Heart right ventricle (tissue), 16 donors: Measurements from ENCODE around the gene TTLL4. TPM values are rescaled to one million over a fixed set of nuclear protein-coding genes. Genes with fewer than 3 reads are reported as not detected.

Experiments used
- ATAC-seq, 8 donors: fragments of 200-7000 bp; cut with Tn5 transposase; one replicate each; pipeline ENCODE4 v1.9.1; 2020; ENCODE audit warnings: mild to moderate bottlenecking in 8 of 8, moderate library complexity in 8 of 8, moderate number of reproducible peaks in 1 of 8
- DNase-seq, 2 donors: peaks; one replicate each; pipeline ENCODE4 v3.0.0-alpha.2; 2020
- H3K27ac ChIP-seq, 10 donors: fragments of 200-600 bp; sonication (generic) in 2 of 10; one replicate each; pipeline versions ENCODE4 v1.5.0 to v1.8.0; 2020 to 2022; ENCODE audit warnings: mild to moderate bottlenecking in 3 of 10
- H3K27me3 ChIP-seq, 7 donors: fragments of 200-600 bp; one replicate each; pipeline ENCODE4 v1.8.0; 2021 to 2022; ENCODE audit warnings: mild to moderate bottlenecking in 2 of 7
- H3K36me3 ChIP-seq, 9 donors: fragments of 200-600 bp; sonication (generic) in 1 of 9; one replicate each; pipeline versions ENCODE4 v1.5.0 to v1.8.0; 2020 to 2022; ENCODE audit warnings: mild to moderate bottlenecking in 2 of 9
- H3K4me1 ChIP-seq, 9 donors: fragments of 200-600 bp; sonication (generic) in 1 of 9; one replicate each; pipeline versions ENCODE4 v1.5.0 to v1.8.0; 2020 to 2022; ENCODE audit warnings: mild to moderate bottlenecking in 4 of 9
- H3K4me3 ChIP-seq, 10 donors: fragments of 200-600 bp; sonication (generic) in 2 of 10; one replicate each; pipeline versions ENCODE4 v1.5.0 to v1.8.0; 2020 to 2022; ENCODE audit warnings: mild to moderate bottlenecking in 7 of 10, moderate library complexity in 2 of 10
- H3K9me3 ChIP-seq, 11 donors: fragments of 200-600 bp in 10 of 11; sonication (generic) in 2 of 11; one replicate each; pipeline versions ENCODE4 v1.5.0 to v1.8.0; 2013 to 2022; ENCODE audit warnings: mild to moderate bottlenecking in 2 of 11, control low read depth in 1 of 11, moderate library complexity in 1 of 11
- WGBS, 2 donors: extraction: QIAGEN DNeasy Blood & Tissue Kit; methylation state at CpG; one replicate each; pipeline ENCODE4 v1.1.7; 2013; ENCODE audit warnings: inconsistent platforms in 1 of 2; 5-methylcytosine and 5-hydroxymethylcytosine counted together
- intact Hi-C, 10 donors: fragments of 100-400 bp; cut with DNase I; formaldehyde crosslinking; loops; one replicate each; pipeline versions ENCODE4 v1.11.1 to v1.14.2; 2022
- polyA plus RNA-seq, 2 donors: library from polyadenylated mRNA; stranded (reverse); fragments of 200-250 nt; gene quantifications; one replicate each; pipeline ENCODE4 v1.2.3, GENCODE V29; 2013
- total RNA-seq, 10 donors: library from RNA; stranded (reverse); fragmentation: NEBNext Ultra II Directional in 3 of 10; extraction: Animal tissue kit (Norgen Biotek cat#: 25700) in 3 of 10; gene quantifications; one replicate each; pipeline versions ENCODE4 v1.2.1 to v1.2.4, GENCODE V29; 2021 to 2023
- TF ChIP-seq, protein P1 (sequence below), 9 donors: fragments of 200-600 bp; sonication (generic) in 2 of 9; IDR thresholded peaks; one replicate each; pipeline versions ENCODE4 v1.5.0 to v1.8.0; 2021 to 2022; ENCODE audit warnings: antibody characterized with exemption in 9 of 9, mild to moderate bottlenecking in 5 of 9, moderate library complexity in 1 of 9
- donor health status: Arrhythmogenic right ventricular cardiomyopathy.
- donor health status: ischemic (EF 13 %, LVEDD 7.1; RV severe dilation, severe dysfunction).
- donor health status: healthy with polysubstance abuse.
- donor health status: DM: no; HTN: yes; CAD: no.
- donor health status: DM: no; HTN: no; CAD: no.
- donor health status: ischemic (EF 25% LVEDD 6.9; RV normal size, moderate dysfunction).
- donor health status: ischemic (EF 25% LVEDD 5.7; RV mildly dilated, moderate dysfunction).
- donor health status: healthy.
- donor health status: DM: yes; HTN: yes; CAD: no.
- donor health status: Ischemic cardiomyopathy.
- donor health status: ischemic (EF 35%, LVEDD 5.7; RV mildly dilated, moderate dysfunction).
- donor health status: nonischemic (EF 11% LVEDD 7.7; RV severe dilation, severe dysfunction).
- donor health status: DM: yes; HTN: yes; CAD: no.
- donor health status: PGD.
- donor health status: ischemic (EF 29% LVEDD 5.4; RV normal size, mild dysfunction).
- donor health status: nonischemic (EF 23%, LVEDD 6.1; RV moderate dilation, normal function).

TTLL4 gene
- total and polyA plus RNA-seq, 12 donors = 4.3 to 10.3 (median 6.6) TPM

DNA sequence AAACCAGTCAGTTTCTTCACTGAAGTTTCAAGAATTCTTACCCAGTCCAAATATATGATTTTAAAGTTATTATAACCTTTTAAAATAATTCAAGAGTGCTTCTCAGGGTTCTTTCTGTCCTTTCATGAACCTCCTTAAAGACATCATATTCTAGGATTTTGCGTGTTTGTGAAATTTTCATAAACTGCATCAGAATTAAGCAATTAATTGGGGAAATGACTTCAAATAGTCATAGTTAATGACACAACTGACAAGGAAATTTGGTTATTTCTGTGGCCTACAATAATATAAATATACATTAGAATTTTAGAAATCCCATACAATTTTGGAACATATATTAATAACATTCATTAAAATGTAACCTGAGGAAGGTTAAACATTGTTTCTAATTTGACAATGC lies 81.8 kb downstream of the TTLL4 start:
- ATAC-seq = no peak
- H3K27ac ChIP-seq = no peak overlapping the region
- H3K27me3 ChIP-seq = no peaks in the 10 kb centered on the region
- no peak for DNase-seq
- intact Hi-C loops = no loop called here
- H3K9me3 ChIP-seq = peaks cover 0 to 8% (median 0%) of the 10 kb centered on the region in 11 donors
- TF ChIP-seq, protein P1, sequence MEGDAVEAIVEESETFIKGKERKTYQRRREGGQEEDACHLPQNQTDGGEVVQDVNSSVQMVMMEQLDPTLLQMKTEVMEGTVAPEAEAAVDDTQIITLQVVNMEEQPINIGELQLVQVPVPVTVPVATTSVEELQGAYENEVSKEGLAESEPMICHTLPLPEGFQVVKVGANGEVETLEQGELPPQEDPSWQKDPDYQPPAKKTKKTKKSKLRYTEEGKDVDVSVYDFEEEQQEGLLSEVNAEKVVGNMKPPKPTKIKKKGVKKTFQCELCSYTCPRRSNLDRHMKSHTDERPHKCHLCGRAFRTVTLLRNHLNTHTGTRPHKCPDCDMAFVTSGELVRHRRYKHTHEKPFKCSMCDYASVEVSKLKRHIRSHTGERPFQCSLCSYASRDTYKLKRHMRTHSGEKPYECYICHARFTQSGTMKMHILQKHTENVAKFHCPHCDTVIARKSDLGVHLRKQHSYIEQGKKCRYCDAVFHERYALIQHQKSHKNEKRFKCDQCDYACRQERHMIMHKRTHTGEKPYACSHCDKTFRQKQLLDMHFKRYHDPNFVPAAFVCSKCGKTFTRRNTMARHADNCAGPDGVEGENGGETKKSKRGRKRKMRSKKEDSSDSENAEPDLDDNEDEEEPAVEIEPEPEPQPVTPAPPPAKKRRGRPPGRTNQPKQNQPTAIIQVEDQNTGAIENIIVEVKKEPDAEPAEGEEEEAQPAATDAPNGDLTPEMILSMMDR (IDR thresholded peaks at IDR 0.05) = no peak
- no peak overlapping the region for H3K4me3 ChIP-seq
- peaks cover 0 to 3% (median 0%) of the 10 kb centered on the region in 9 donors for H3K4me1 ChIP-seq
- 94 to 97% methylated on average over 1 of the region's 1 CpG for WGBS, 2 donors
- H3K36me3 ChIP-seq = no peaks in the 10 kb centered on the region

DNA sequence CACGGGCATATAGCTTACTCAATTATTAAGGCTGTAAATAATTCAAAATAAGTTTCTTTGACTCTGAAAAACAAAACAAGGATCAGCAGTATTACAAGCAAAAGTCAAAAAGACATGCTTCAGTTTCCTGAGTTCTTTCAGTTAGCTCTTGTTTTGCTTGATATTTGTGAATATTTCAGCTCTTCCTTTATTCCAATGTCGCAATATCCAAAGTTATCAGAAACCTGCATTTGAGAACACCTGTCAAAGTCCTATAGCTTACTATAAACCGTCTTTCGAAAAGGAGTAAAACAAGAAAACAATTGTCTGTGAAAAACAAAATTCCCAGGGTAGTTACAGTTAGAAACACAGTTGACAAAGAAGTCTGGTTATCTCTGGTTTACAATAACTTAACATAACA lies 86.1 kb downstream of the TTLL4 start:
- DNase-seq (no peak), ATAC-seq (no peak)
- H3K4me1 ChIP-seq = peaks cover 0 to 8% (median 0%) of the 10 kb centered on the region in 9 donors
- TF ChIP-seq, protein P1 (IDR thresholded peaks at IDR 0.05) = no peak
- no peaks in the 10 kb centered on the region for H3K9me3 ChIP-seq
- H3K27me3 ChIP-seq = peaks cover 0 to 22% (median 0%) of the 10 kb centered on the region in 7 donors
- no peaks in the 10 kb centered on the region for H3K36me3 ChIP-seq
- no peak overlapping the region for H3K27ac ChIP-seq
- intact Hi-C loops = no loop called here
- no peak overlapping the region for H3K4me3 ChIP-seq
- WGBS, 2 donors = 93 to 97% methylated on average over 4 of the region's 4 CpGs

DNA sequence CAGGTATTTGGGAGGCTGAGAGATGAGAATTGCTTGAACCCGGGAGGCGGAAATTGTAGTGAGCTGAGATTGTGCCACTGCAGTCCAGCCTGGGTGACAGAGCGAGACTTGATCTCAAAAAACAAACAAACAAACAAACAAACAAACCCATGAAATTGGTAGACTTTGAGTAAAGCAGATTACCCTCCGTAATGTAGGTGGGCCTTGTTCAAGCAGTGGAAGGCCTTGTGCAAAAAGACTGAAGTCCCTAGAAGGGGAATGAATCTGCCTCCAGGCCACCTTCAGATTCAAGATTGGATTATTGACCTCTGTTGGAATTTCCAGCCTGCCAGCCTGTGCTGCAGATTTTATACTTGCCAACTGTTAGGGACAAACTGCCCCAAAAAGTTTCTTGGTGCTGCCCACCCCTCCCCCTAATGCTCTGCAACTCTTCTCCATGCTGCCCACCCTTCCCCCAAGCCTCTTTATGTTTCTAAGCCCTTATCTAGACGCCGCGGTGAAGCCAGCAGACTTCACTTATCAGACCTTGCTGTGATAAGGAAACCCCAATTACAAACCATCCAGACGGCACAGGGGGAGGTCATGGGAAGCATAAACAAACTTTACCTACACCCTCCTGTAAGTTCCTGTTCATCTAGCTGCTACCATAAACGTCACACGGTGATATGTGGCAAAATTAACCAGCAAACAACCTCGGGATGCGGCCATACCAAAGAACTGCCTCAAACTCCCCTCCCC lies 88.3 kb downstream of the TTLL4 start:
- Histone ChIP-seq H3K27me3 (peaks cover 0 to 22% (median 0%) of the 10 kb centered on the region in 7 donors), H3K4me1 (peaks cover 0 to 17% (median 0%) of the 10 kb centered on the region in 9 donors), H3K4me3 (no peak overlapping the region), H3K9me3 (peaks cover 0 to 4% (median 0%) of the 10 kb centered on the region in 11 donors), H3K27ac (no peak overlapping the region), H3K36me3 (no peaks in the 10 kb centered on the region)
- WGBS, 2 donors = 45 to 52% methylated on average over 12 of the region's 12 CpGs
- ATAC-seq (no peak), DNase-seq (no peak)
- TF ChIP-seq, protein P1 (IDR thresholded peaks at IDR 0.05) = no peak
- intact Hi-C loops = no loop called here

DNA sequence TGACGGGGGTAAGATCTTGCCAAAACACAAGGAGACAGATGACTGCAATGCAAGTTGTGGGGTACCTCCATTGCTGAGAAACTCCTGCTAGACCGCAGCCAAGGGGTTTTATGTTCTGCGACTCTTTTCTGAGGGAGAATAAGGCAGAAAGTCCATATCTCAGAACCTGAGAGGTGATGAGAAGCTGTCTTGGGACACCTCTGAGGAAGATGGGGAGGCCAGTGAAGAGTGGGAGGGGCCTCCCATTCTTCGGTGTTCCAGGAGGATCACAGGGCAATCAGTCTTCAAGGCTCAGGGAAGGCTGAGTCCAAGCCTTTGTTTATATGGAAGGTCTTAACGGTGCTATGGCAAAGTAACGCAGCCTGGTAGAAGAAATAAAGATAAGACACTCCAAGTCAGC lies 89.4 kb downstream of the TTLL4 start:
- H3K27ac ChIP-seq = no peak overlapping the region
- TF ChIP-seq, protein P1 (IDR thresholded peaks at IDR 0.05) = no peak
- H3K4me1 ChIP-seq = peaks cover 0 to 17% (median 0%) of the 10 kb centered on the region in 9 donors
- DNase-seq (no peak), ATAC-seq (no peak)
- H3K36me3 ChIP-seq = no peaks in the 10 kb centered on the region
- intact Hi-C loops = no loop called here
- H3K9me3 ChIP-seq = peaks cover 0 to 15% (median 9%) of the 10 kb centered on the region in 11 donors
- H3K4me3 ChIP-seq = no peak overlapping the region
- WGBS, 2 donors = 53 to 62% methylated on average over 6 of the region's 6 CpGs
- peaks cover 0 to 22% (median 0%) of the 10 kb centered on the region in 7 donors for H3K27me3 ChIP-seq
